Germinal center (tissue), 1 donor: ENCODE results near the gene COL2A1.

ENCODE experiments used
- DNase-seq: peaks from one replicate; pipeline ENCODE4 v3.0.0; 2012; ENCODE audit warnings: mixed read lengths, low spot score

Gene COL2A1

DNA sequence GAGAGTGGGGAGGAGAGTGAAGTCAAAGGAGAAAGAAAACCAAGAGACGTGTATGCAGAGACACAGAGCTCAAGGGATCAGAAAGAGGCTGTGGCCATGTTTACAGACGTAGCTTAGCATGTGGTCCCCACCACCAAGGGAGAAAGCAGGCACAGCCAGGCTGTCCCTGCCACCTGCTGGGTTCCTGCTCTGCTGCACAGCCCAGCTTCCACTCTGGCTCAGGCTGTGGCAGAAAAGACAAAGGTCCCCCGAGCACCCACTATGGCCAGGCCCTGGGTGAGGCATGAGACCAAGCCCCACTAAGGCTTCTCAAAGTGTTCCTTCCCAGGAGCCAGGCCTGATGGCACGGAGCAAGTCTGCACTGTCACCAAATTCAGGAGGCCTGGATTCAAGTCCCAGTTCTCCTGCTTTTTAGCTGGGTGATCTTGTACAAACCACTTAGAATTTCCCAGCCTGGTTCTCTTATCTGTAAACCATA, 25.9 kb upstream of the COL2A1 start:
- DNase-seq: no peak

DNA sequence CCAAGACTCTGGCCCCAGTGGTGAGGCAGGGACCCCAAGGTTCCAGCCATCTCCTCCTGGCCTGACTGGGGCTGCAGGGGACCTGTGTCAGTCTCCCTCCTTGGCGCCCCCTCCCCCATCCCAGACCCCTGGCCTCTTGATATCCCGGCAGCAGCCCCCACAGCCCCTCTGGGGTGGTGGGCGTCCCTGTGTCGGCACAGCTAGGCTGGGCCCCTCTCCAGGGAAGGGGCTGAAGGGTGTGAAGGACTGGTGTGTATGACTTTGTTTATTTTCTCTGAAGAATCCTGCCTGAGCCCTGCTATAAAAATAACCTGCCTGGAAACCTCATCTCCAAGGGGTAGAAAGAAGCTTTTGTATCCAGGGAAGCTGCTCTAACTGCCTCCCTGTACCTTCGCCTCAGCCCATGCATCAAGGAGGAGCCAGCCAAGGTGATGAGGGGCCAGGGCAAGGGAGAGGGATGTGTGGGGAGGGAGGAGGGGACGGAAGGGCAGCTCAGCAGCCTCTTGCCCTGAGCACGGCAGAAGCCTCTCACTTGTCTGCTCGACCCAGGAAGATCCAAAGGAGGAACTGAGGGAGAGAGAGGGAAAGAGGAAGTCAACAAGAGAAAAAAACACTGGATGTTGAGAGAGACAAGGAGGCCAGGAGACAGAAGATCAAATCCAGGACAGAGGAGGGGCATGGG, 25.4 kb upstream of the COL2A1 start:
- DNase-seq: no peak

GRCh38 chr12:48028541-48029431, 24.5 kb upstream of the COL2A1 start:
- no peak for DNase-seq

DNA sequence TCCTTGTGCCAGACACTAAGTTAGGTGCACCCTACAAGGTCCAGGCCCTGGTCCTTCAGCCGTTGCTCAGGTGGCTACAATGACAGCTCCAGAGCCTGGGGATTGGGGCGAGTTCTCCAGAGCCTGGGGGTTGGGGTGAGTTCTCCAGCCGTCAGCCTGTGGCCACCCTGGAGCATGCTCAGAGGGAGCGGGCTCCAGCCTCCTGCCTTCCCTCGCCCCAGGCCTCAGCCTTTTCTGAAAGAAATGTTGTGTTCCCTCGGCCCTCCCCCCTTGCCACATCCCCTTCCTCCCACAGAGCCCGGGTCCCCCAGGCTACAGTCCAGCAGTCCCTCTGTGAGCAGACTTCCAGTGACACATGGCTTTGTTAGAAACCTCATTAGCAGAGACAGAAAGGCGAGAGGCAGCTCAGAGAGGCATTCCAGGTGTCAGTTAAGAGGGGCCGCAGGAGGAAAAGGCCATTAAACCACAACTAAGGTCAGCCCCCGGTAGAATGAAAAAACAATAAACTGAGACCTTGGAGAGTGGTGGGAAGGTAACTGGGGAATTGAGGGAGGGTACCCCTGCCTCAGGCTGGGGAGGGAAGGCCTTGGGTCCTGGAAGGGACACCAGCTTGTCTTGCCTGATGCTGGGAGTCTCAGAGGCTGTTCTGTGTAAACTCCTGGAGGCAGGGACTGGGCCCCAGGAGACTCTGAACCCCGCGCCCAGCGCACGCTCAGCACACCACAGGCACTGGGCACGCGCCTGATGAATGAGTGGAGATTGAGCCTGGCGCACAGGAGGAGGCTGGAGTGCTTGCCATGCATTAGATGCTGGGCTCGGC, 23.1 kb upstream of the COL2A1 start:
- no peak for DNase-seq

GRCh38 chr12:48026060-48026827, 22.0 kb upstream of the COL2A1 start:
- DNase-seq: no peak

DNA sequence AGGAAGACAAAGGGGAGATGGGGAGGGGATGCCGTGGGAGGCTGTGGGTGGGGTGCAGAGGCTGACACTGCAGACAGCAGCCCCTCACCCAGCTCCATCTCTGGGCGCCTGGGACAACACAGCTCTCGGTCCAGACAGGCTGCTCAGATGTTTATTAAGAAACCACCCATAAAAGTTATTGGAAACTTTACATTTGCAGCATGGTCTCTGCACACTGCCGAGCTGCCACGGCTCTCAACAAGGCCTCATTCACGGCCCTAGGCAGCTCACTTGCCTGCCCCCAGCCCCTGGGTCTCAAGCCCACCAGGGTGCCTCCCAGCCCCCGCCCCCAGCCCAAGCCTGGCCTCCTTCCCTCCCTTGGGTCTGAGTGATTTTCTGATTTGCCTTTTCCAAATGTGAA, 21.0 kb upstream of the COL2A1 start:
- DNase-seq: no peak

DNA sequence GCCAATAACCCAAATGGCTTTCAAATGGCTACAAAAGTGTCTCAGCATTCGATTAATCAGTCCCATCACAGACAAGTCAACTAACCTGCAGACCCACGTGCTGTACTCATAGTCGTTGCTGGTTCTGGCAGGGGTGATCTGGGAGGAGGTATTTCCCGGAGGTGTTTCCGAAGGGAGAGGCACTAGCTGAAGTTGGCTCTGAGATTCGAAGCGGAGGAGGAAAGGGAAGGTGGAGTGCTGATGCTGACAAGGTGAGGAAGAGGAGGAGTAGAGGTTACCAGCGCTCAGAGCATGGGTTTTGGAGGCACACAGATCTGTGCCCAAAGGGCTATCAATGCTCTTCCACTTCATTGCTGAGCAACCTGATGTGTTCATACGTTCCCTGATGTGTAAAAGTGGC, 20.5 kb upstream of the COL2A1 start:
- no peak for DNase-seq

DNA sequence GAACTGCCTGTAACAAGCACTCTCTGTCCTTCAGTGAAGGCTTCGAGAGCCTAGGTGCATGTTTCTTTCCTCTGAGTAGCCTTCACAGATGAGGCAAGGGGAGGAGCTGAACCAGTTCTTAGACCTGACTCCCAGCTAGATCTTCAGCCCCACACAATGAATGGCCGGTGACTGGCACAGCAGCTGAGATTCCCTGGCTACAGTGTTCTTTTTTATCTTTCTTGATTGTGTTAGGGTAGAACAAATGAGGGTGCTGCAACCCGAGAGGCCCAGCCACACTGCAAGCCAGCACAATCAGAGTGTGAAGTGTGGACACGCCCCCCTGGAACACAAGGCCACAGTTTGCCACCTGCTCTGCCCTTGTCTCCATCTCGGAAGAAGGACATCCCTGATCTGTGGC, 19.1 kb upstream of the COL2A1 start:
- DNase-seq: no peak

DNA sequence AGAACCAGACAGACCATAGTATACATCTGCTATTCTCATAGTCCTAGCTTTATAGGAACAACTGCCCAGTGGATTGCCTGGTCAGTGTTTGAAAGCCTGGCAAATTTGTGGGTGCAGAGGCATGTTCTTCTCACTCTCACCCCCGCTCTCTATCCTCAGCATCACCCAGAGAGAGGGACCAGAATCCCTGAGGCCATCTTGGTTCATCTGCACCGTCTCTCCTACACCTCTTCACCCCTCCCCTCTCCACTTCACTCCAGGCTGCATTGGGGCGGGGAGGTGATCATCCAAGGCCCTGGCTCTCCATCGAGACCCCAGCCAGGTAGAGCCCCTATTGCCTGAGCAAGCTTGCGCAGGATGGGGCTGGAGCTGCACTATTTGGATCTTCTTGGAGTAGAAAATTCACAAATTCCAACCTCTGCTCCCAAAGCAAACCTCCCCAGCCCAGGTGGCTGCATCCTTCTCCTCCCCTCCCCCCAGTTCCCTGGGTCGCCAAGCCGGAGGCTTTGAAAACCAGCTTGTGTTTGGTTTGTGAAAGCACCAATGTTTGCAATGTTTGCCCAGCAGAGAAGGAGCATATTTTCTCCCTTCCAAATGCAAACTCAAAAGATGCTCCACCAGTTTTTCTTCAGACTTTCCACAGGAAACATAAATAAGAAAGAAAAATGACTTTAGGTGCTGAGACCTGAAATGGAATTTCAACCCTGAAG, 18.6 kb upstream of the COL2A1 start:
- DNase-seq: no peak

DNA sequence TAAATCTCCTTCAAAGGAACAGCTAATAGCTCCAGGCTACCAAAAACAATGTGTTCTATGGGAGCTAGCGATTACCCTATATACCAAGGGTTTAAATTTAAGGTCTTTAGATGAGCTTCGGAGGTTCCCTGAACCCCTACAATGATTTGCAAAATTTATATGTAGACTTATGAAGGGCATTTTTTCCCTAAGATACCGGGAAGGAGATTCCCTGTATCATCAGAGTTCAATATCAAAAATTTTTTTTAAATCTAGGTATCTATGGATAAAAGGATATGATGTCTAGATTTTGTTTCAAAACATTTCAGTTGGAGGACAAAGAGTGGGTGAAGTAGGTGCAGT, 17.9 kb upstream of the COL2A1 start:
- no peak for DNase-seq

DNA sequence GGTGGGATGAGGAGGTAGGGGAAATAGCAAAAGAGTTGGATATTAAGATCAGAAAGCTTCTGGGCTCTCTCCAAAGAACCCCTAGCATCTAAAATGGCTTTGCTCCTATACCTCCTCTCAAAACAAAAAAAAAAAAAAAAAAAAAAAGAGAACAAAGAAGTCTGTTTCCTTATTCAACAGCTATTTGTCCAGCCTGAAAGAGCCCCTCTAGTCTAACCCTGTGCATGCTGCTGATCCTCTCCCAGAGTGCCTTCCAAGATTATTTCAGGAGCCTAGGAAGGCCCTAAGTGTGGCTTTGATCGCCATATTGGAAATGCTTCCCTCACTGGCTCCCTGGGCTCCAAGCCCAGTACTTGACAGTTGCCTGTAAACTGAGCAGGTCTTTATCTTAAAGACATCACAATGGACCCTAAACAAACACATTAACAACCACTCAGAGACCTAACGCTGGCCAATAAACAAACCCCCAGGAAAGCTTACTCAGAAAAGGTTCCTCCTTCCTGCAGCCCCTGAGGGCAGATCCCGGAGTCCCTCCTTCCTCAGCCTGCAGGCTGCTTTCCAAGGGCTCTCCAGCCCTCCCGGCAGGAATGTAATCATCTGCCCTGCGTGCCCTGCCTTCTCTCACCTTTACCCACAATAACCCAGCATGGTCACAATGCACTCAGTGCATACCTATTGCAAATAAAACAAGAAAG, 17.4 kb upstream of the COL2A1 start:
- no peak for DNase-seq

- DNase-seq: no peak
Observed at GRCh38 chr12:48019639-48020265, 15.5 kb upstream of the COL2A1 start.

- no peak for DNase-seq
Observed at GRCh38 chr12:48018618-48018995, 14.3 kb upstream of the COL2A1 start.

- no peak for DNase-seq
Observed at GRCh38 chr12:48017921-48018617, 13.8 kb upstream of the COL2A1 start.

DNA sequence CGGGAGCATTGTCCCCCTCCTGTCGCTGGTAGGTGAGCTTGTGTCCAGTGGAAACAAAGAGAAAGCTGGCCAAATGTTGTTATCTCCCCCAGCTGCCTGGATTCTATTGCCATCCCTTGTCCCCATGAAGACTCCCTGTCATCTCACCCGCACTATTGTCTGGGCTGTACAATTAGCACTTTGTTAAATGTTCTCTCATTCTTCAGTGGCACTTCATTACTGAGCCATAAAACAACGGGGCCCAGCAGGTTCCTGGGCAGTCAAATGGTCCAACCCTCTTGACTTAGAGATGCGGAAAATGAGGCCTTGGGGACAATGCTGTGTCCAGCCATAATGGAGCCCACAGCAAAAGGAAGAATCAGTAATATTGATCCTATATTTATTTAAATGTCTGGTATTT, 13.2 kb upstream of the COL2A1 start:
- no peak for DNase-seq

- DNase-seq: no peak
Observed at GRCh38 chr12:48016373-48017020, 12.2 kb upstream of the COL2A1 start.

DNA sequence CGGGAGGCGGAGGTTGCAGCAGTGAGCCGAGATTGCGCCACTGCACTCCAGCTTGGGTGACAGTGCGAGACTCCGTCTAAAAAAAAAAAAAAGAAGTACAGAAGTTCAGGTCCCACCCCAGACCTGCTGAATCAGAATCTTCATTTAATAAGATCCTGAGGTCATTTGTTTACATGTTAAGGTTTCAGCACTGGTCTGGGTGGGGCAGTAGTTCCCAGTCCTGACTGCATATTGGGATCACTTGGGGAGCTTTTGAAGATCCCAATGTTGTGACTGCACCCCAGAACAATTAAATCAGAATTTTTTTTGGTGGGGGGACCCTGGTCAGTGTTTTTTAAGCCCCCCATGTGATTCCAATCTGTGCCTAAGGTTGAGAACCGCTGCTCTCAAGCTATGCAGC, 11.7 kb upstream of the COL2A1 start:
- DNase-seq: no peak

DNA sequence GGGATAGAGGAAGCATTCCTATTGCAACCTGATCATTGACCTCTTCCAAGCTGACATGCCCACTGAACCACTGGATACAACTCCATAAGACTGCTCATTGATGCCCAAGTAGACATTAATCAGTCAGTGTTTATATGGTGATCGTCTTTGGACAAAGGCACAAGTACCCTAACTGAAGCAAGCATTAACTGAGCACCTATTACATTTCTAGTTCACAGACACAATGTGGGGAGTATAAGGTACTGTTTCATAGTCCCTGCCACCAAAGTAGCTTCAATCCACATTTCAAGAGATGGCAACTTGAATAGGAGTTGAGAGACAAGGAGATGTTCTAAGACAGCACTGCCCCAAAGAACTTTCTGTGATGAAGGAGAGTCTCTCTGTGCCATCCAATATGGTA, 10.9 kb upstream of the COL2A1 start:
- no peak for DNase-seq

DNA sequence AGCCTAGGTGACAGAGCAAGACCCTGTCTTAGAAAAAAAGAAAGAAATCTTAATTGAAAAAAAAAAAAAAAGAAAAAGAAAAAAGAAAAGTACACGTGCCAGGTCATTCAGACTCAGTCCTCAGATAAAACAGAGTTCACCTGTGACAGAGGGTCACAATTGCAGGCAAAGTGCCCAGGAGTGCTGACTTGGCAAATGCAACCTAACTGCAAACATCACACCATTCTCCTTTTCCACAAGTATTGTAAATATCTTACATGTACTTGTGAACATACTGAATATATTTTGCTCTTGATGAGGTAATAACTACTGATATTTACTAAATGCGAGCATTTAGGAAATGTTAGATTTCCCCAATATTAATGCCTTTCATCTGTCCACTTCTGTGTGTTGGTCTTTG, 9.0 kb upstream of the COL2A1 start:
- no peak for DNase-seq
